ENCODE measurements around the gene LIF.

Gene LIF

GRCh38 chr22:30225220-30225927 is 21.2 kb downstream of the LIF start:
- H3K9me3 ChIP-seq (ENCODE audit: control insufficient read depth, insufficient read depth, low read depth, low read length) = no peaks in the 10 kb centered on the region
- peaks cover 12% of the 10 kb centered on the region for H3K4me1 ChIP-seq (ENCODE audit: control insufficient read depth, insufficient read depth, low read length)
- ChIA-PET POLR2A (no interaction called here), CTCF (interaction anchor here (0.6 to 2.7 kb wide), 2 partner anchors 11 to 30 kb away, joined by 3 to 9 read pairs; no protein-coding TSS in a partner anchor)
- no peak for TF ChIP-seq ZNF692 (tag by site-specific recombination; IDR thresholded peaks at IDR 0.05)
- TF ChIP-seq HOXA7 (CRISPR knock-in tag; IDR thresholded peaks at IDR 0.05; ENCODE audit: borderline replicate concordance) = no peak
- no peak for TF ChIP-seq ZNF114 (tag by site-specific recombination; IDR thresholded peaks at IDR 0.05)
- TF ChIP-seq ZNF548 (tag by site-specific recombination; IDR thresholded peaks at IDR 0.05) = no peak
- TF ChIP-seq ZNF776 (tag by site-specific recombination; IDR thresholded peaks at IDR 0.05; ENCODE audit: borderline replicate concordance) = no peak
- no peak for TF ChIP-seq PRDM1 (tag by site-specific recombination; IDR thresholded peaks at IDR 0.05)
- no peak for TF ChIP-seq ZSCAN30 (tag by site-specific recombination; IDR thresholded peaks at IDR 0.05)
- TF ChIP-seq ZNF18 (tag by site-specific recombination; IDR thresholded peaks at IDR 0.05) = no peak
- TF ChIP-seq ZNF747 (tag by site-specific recombination; IDR thresholded peaks at IDR 0.05) = no peak
- no peak for TF ChIP-seq ZNF544 (tag by site-specific recombination; IDR thresholded peaks at IDR 0.05)
- TF ChIP-seq ZNF629 (tag by site-specific recombination; IDR thresholded peaks at IDR 0.05) = no peak
- TF ChIP-seq MEIS1 (CRISPR knock-in tag; IDR thresholded peaks at IDR 0.05; ENCODE audit: borderline replicate concordance) = no peak
- TF ChIP-seq ZNF223 (tag by site-specific recombination; IDR thresholded peaks at IDR 0.05) = no peak
- H3K4me3 ChIP-seq (ENCODE audit: low read depth, low read length) = no peak overlapping the region
- no peaks in the 10 kb centered on the region for H3K36me3 ChIP-seq (ENCODE audit: control insufficient read depth in 2 of 2, insufficient read depth in 1 of 2, low read length in 2 of 2)
- H3K27ac ChIP-seq (ENCODE audit: extremely low read depth, low read depth, low read length) = no peak overlapping the region

GRCh38 chr22:30224161-30224857 is 22.2 kb downstream of the LIF start:
- Histone ChIP-seq H3K27ac (ENCODE audit: extremely low read depth, low read depth, low read length) (no peak overlapping the region), H3K9me3 (ENCODE audit: control insufficient read depth, insufficient read depth, low read depth, low read length) (no peaks in the 10 kb centered on the region), H3K36me3 (ENCODE audit: control insufficient read depth in 2 of 2, insufficient read depth in 1 of 2, low read length in 2 of 2) (no peaks in the 10 kb centered on the region), H3K4me3 (ENCODE audit: low read depth, low read length) (no peak overlapping the region), H3K4me1 (ENCODE audit: control insufficient read depth, insufficient read depth, low read length) (peaks cover 12% of the 10 kb centered on the region)
- CTCF ChIA-PET = interaction anchor here (0.6 to 2.7 kb wide), 3 partner anchors 9 to 37 kb away, joined by 3 to 9 read pairs (median 4); no protein-coding TSS in a partner anchor
- POLR2A ChIA-PET = interaction anchor here (1.0 kb wide), 1 partner anchor 29 kb away, joined by 3 read pairs; no protein-coding TSS in a partner anchor
- TF ChIP-seq ZNF335 (tag by site-specific recombination; conservative IDR thresholded peaks at IDR 0.05) (no peak), BCL11B (tag by site-specific recombination; IDR thresholded peaks at IDR 0.05; ENCODE audit: low read depth) (no peak), ZNF132 (tag by site-specific recombination; IDR thresholded peaks at IDR 0.05; ENCODE audit: borderline replicate concordance) (no peak), ZNF600 (tag by site-specific recombination; IDR thresholded peaks at IDR 0.05) (0 out of 2 replicates have a peak, but pooled peaks have one; percentile 12), ZBTB17 (tag by site-specific recombination; IDR thresholded peaks at IDR 0.05) (peak; percentile 34; the same call in 1 of the 2 replicates), GLIS1 (tag by site-specific recombination; IDR thresholded peaks at IDR 0.05) (peak; percentile 77)

Measured in HEK293 (cell line).